Measurements from ENCODE around the gene GOLGA1.
"Not testable (repeated sequence)": the region's sequence is repeated elsewhere in the genome, so short reads cannot be mapped to it uniquely, and the experiment has no call there.

The GOLGA1 gene

GRCh38 chr9:124934290-124934689 lies 6.6 kb downstream of the GOLGA1 start:
- DNase-seq: no peak

DNA sequence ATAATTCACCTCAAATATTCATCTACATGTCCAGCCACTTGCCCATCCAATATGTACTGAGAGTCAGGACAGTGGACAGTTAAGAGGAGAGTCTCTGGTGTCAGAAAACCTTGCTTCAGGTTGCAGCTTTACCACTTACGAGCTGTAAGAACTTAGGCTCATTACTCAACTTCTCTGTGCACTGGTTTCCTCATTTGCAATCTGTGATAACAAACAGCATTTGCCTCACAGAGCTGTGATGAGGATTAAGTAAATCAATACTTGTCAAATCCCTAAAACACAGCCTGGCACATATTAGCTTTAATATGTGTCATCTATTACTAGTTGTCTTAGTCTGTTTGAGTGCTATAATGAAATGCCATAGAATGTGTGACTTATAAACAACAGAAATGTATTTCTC lies 8.6 kb downstream of the GOLGA1 start:
- DNase-seq: no peak

DNA sequence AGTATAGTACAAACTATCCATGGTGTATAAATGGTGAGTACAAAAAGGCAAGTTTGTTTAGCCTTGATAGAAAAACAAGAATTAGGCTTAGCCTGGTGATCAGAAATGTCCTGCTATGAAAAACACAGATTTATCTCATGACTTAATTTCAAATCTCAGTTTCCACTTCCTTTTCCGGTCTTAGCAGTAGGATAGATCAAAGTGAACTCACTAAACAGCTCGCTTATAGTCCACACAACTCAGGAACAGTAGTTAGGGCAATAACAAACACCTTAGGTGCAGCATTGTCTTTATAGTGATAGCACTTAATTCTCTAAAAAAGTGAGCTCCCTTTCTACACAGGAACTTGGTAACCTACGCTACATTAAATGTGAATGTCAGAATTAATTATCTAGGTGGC lies 11.4 kb downstream of the GOLGA1 start:
- no peak for DNase-seq

DNA sequence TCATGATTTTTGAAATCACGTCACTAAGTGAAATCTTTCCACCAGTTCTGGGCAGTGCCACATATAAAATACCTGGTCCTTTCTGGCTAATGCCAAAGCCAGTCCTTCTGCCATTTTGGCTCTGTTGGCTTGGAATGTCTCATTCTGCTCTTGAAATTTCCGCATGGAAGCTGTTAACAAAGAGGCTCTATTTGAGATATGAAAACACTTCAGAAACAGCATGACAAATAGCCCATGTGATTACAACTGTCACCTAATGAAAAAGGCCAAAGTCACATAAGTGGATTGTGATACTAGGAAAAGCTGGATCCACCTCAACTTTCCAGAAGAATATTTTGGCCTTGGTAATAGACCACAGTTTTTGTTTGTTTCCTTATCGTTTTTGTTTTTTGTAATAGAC lies 12.8 kb downstream of the GOLGA1 start:
- no peak for DNase-seq

GRCh38 chr9:124920394-124920793 lies 20.5 kb downstream of the GOLGA1 start:
- not testable (repeated sequence) for DNase-seq

DNA sequence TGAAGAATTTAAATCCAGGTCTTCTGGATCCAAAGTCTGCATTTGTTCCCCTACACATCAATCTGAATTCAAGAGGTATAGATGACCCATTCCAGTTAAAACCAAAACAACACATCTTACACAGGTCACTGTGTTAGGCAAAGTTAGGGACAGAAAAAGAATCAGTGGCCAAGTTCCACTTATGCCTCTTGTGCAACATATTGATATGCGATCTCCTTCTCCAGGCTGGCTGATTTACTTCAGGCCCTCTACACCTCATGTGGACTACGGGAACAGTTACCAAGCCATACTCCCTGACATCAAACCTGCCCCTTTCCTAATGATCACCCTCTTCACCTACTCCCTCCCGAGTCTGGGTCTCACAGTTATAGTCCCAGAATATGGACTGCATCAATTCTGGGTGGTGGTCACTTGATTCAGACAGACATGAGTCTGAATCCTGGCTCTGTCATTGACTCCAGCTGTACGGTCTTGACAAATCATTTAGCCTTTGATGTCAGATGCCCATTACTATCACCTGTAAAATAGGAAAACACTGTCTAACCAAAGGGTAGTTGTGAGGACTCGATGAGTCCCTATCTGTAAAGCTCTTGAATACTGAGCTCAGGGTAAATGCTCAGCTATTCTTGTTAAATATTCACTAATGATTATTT lies 26.0 kb downstream of the GOLGA1 start:
- no peak for DNase-seq

DNA sequence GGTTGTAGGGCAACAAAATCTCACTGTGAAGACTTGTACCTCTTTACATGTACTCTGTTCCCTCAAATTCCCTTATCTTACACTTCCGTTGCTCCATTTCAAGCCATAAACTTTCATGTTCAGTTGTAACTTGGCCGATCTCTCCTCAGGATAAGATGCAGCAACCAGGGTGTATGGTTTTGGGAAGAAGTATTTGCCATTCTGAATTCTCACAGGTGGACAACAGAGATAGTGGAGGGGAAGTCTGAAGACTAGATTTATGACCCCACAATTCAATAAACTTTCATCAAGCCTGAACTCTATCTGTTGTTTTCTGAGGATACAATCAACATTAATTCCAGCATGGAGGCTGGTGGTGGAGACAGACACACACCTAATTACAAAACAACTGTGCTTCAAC lies 27.5 kb downstream of the GOLGA1 start:
- DNase-seq: no peak

DNA sequence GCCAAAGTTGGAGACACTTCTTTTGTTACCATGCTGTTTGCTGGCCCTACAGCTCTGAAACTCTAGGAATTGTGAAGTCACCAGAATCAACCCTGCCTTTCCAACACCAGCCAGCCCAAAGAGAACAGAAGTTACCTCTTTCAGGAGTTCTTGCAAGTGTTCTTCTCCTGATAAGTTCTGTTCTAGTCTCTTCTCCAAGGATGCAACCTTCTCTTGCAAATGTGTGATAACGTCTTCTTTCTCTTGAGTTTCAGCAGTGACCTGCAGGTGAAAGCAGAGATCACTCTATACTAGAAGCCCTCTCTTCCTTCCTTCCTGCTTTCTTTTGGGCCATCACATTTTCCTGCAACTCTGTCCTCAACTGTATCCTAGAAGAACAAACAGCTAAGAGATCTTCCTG lies 29.1 kb downstream of the GOLGA1 start:
- DNase-seq: no peak

- no peak for DNase-seq
Measured at GRCh38 chr9:124908098-124908497, 32.8 kb downstream of the GOLGA1 start.

DNA sequence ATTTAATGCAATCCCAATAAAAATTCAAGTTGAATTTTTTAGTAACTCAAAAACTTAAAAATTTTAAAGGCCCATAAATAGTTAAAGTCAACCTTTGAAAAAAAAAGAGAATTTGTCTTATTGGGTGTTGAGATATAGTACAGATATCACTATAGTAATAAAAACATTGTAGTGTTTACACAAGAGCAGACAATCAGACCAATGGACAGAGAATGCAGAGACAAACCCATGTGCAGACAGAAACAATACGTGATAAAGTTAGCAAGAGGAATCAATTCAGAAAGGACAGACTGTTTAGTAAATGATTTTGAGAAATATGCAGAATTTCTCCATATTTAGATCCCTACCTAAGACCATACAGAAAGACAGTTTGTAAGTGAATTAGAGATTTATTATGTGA lies 33.9 kb downstream of the GOLGA1 start:
- no peak for DNase-seq

DNA sequence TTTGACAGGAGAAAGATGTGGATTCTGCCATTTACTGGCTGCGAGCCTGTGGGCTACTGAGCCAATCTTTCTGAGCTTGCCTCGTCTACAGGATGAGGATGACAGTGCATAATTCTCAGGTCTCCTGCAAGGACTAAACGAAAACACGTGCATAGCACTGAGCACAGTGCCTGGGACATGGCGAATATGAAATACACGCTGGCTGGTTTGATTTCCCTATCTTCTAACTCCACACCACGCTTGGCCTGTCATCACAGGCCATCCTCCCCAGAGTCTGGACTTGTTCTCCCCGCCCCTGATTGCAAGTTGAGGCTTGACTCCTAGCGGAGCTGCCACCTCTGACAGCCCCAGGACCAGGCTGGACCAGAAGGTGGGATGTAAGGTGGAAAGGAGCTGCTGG lies 41.0 kb downstream of the GOLGA1 start:
- no peak for DNase-seq

DNA sequence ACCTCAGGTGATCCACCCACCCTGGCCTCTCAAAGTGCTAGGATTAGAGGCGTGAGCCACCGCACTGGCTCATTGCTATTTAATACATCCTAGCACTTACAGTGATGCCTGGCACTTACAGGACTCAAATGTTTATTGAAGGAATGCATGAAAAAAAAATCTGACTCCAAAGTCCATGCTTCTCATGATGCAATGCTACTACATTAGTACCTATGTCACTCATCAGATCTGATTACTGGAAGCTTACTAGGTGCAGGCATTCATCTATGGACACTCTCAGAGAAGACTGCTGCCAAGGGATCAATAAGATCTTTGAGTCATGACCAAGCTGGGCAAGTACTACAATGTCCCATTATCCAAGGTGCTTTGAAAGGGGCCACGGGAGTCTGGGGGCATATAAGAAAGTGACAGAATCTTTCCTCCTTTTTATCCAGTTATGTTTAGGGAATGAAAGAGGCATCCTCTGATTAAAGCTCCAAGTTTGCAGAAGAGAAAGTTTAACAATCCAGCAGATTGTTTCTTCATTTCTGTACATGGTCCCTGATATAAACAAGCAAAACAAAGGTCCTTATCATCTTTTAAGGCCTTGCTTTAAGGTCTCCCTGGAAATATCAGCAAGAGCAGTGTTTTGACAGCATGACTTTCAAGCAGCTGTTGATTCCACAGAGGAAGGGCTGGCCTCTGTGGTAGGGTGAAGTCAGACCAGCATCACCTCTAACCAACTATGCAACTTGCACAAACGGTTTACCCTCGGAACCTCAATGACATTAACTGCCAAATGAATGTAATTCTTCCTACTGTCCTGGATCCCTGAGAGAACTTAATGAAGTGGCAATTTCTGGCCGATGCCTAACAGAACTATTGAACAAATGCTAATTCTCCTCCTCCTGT lies 43.1 kb downstream of the GOLGA1 start:
- DNase-seq: no peak

GRCh38 chr9:124894741-124895170 lies 46.1 kb downstream of the GOLGA1 start:
- peak; percentile 47 for DNase-seq

- no peak for DNase-seq
Measured at GRCh38 chr9:124894035-124894740, 46.7 kb downstream of the GOLGA1 start.

DNA sequence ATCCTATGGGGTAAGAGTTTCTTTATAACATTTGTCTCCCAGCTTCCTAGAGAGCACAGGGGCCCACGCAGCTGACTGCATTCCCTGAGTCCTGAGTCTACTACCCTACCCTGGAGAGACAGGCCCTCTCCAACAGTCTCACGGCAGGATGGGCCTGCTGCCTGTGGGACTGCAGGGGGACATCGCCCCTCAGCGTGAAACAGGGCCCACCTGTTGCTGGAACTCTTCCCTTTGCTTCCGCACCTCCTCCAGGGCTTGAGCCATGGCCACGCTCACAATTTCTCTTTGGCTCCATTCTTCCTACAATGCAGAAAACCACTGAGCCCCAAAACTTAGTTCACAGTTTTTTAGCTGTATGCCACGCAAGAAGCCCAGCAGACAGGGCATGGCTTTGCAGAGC lies 50.7 kb downstream of the GOLGA1 start:
- no peak for DNase-seq

- no peak for DNase-seq
Measured at GRCh38 chr9:124889006-124889405, 51.9 kb downstream of the GOLGA1 start.

DNA sequence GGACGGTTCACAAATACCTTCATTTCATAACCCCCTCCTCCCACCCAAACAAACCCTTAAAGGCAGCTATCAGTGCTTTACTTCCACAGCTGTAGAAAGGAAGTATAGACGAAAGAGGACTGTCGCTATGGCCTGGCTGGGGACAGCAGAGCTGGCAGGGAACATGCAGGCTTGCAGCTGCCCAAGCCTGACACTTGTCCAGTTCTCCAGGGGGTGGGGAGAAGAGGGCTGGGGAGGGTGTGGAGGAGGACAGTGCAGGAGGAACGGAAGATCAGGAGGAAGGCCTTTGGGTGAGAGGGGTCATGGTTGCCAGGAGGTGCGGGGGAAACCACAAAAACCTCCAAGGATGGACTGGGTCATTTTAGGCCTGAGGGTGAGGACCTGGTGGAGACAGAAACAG lies 53.1 kb downstream of the GOLGA1 start:
- no peak for DNase-seq

- DNase-seq: no peak
Measured at GRCh38 chr9:124886866-124887492, 53.9 kb downstream of the GOLGA1 start.

DNA sequence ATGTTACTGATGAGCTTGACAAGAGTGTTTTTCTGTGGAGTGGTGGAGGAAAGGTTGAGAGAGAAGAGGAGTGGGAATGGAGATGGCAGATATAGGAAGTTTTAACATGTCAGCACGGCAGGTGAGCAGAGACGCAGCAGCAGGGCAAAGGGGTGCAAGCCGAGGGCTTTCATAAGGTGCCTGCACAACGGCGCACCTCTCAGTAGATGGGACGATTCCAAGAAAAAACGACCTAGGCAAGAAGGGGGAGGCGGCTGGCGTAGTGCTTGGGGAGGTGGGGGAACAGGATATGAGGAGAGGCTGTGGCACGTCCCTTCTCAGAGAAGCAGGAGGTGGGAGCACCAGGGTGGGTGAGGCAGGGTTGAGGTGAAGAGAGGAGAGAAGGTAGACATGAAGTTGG lies 54.4 kb downstream of the GOLGA1 start:
- no peak for DNase-seq

DNA sequence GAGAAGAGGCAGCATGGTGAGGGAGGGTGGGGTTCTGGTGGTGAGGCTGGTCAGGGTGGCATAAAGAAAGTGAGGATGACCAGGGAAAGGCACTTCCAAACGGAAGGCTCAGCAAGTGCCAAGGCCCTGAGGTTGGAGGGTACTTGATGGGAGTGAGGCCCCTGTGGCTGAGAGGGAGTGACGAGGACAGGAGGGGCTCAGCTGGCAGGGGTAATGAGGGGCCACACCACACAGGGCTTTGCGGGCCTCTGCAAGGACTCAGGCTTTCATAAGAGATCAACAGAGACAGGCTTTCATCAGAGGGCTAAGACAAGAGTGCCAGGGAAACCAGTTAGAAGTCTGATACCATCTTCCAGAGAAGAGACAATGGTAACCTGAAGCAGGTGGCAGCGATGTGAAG lies 55.3 kb downstream of the GOLGA1 start:
- no peak for DNase-seq

DNA sequence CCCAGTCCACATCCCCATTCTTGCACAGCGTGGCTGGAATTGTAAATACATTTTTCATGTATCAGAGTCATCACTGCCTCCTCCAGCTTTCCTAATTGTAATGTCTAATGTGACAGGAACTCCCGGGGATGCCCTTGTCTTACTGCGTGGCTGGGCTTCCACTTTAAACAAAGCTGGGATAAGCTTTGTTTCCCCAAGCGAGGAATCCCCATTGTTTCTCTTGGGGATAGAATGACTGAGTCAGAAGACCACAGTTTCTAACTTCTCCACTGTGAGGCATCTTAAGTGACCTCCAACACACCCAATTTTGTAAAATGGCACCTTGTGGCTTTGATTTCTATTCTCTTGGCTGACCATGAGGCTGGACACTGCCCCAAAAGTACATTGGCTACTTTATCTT lies 56.5 kb downstream of the GOLGA1 start:
- no peak for DNase-seq

DNA sequence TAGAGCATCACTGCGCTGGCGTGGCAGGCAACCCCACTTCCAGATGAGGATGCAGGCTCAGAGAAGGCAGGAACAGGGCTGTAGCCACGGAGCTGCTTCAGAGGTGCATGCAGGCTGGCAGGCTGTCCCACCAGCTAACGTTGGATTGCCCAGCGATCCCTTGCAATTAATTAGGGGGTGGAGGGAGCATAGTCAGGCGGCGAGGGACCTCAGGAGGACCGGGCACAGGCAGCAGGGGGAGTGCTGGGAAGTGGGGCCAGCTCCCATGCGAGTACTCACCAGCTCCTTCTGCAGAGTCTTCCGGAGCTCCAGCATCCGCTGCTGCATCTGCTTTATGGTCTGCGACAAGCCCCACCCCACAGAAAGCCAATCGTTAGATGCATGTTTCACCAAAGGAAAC lies 58.7 kb downstream of the GOLGA1 start:
- no peak for DNase-seq

DNA sequence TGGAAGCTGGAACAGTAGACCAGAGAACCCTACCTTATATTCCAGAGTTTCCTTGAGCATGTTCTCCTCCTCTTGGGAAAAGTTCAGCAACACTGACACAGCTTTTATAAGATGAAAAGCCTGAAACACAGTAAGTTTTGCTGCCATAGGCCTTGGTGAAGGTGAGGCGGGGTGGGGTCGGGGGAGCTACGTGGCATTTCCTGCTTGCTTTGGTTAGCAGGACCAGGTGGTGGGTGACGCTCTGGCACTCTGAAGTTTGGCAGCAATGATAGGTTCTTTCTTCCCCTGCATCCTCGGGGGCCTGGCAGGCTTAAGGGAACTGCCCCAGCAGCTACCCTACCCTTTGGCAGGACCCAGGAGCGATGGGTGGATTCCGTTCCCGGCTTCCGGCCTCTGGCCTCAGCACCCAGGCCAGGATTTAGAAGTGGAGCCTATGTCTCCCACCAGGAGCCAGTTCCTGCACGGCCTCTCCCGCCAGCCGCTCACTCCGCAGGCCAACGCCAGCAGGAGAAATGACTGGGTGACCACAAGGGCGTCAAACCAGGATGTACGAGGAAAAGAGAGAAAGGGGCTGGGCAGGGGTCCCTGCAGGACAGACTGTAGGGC lies 59.6 kb downstream of the GOLGA1 start:
- DNase-seq: no peak

Data from CD4-positive, alpha-beta T cell treated with Interleukin-15 for 1 hour (primary cell).